HG03108 (cell line): ENCODE measurements around the gene SH3BGR.

Source experiments
- ATAC-seq: cut with Tn5 transposase; IDR thresholded peaks from one replicate; pipeline ENCODE4 v1.9.1; 2021; ENCODE audit warnings: moderate library complexity; ENCODE audit not compliant: unreplicated experiment

SH3BGR gene

DNA sequence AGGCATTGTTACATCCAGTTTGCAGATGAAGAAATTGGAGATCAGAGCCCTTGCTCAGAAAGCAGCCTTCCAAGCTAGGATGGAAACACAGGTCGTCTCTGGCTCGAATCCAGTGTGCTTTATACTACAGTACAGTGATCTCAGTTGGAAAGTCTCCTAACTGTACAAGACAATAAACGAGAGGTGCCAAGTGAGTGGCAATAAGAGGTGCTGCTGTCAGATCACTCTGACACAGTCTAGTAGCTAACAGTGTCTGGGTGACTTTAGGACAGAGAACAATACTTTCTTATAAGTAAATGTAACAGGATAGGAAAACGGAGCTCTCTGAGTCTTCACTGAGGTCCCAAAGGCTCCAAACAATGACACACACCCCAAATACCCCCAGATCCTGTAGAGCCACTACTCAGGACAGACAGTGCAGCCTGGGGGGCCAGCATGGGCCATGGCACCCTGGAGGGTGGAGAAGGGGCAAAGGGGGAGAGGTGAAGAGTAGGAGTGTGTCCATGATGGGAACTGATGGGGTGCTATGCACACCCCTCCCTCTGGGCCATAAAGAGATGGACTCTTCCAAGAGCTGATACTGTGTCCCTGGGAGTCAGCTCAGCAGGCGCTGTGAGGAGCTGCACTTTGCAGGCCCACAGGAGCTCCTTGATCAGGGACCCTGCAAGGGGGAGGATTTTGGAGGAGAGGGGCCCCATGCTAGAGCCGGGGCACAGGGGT, 3.3 kb downstream of the SH3BGR start:
- no peak for ATAC-seq

DNA sequence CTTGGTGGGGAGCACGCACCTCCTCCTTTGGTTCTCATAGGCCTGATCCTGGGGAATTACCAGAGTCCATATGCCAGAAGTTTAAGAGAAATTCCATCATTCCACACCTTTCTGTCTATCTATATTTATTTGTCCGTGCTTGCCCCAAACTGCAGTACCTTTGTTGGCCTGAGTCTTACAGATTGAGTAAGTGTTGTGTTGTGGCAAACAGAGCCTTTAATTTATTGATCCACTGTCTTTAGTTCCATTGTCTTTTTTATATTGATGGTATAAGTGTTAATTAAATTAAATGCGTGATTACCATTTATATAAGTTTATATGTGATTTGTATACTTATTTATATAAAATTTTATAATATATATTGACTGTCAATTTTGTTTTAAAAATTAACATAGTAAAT, 4.9 kb downstream of the SH3BGR start:
- ATAC-seq, result no peak

DNA sequence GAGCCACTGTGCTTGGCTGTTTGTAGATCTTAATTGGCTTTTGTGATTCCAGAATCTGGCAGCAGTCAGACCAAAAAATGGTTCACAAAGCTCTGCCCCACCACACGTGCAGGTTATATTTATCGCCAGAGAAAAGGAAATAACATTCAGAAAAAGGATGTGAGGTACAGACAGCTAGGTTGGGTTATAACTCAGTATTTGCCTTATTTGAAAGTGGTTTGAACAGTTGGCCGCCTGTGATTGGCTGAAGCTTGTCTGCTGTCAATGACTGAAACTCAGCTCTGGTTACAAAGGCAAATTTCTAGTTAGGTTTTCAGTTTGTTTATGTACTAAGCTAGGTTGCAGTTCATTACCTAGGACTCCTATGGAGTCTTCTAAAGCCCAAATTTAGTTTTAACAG, 9.6 kb downstream of the SH3BGR start:
- no peak for ATAC-seq

DNA sequence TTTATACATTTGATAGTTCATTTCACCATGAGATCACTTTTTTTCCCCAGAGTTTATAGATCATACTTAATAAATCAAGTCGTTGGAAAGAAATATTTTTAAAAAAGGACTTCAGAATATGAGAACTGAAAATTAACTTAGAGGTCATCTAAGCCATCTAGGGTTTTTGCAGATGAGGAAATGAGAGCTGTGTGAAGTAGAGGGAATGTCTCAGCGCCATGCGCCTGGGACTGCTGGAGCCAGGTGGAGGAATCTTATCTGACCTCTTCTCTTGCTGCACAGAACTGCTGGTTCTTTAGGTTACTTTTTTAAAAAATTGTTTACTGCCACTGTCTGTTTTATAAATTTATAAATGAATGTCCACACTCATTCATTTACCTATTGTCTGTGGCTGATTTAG, 11.5 kb downstream of the SH3BGR start:
- no peak for ATAC-seq

DNA sequence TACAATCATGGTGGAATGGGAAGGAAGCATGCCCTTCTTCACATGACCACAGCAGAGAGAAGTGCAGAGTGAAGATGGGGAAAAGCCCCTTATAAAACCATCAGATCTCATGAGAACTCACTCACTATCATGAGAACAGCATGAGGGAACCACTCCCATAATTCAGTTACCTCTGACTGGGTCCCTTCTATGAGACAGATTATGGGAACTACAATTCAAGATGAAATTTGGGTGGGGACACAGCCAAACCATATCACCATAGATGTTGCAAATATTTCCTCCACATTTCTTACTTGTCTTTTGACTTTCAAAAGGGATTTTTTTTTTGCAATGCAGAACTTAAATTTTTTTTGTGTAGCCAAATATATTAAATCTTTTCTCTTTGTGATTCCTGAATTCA, 14.8 kb downstream of the SH3BGR start:
- ATAC-seq, result no peak

DNA sequence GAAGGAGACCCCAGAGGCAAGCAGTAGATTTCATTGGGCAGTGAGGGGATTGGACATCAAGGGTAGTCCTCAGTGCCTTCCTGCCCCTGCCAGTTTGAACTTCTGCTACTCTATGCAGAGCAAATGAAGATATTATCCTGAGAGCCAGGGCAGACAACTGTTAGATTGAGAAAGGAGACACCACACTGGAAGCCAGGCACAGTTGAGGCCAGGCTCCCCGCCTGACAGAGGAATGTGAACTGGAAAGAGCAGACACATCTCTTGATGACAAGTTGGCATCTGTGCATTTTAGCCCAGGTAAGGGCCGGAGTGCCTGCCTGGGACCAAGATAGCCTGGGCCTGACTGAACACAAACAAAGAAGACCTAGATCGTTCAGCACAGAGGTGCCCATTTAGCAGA, 16.0 kb downstream of the SH3BGR start:
- ATAC-seq, result no peak

DNA sequence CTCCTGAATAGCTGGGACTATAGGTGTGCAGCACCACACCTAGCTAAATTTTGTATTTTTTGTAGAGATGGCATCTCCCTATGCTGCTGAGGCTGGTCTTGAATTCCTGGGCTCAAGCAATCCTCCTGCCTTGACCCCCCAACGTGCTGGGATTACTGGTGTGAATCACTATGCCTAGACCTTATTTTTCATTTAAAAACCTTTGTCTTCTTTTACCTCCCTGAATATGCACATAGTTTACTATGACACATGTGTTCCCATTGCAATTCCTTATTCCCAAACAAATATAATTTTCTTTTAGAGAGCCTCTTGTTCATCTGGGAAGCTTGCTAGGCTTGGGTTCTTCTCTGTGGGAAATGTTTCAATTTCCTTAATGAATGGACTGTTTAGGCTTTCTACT, 16.8 kb downstream of the SH3BGR start:
- no peak for ATAC-seq

DNA sequence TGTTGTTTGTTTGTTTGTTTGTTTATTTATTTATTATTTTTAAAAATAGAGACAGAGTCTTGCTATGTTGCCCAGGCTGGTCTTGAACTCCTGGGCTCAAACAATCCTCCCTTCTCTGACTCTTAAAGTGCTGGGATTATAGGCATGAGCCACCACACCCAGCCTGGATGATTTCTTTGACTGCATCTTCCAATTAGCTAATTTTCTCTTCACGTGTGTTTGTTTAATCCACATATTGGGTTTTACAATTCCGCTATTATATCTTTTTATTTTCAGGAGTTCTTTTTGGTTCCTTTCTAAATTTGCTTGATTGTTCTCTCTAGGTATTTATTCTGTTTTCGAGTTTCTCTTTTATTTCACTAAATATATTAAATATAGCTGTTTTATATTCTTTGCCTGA, 19.8 kb downstream of the SH3BGR start:
- ATAC-seq, result no peak

DNA sequence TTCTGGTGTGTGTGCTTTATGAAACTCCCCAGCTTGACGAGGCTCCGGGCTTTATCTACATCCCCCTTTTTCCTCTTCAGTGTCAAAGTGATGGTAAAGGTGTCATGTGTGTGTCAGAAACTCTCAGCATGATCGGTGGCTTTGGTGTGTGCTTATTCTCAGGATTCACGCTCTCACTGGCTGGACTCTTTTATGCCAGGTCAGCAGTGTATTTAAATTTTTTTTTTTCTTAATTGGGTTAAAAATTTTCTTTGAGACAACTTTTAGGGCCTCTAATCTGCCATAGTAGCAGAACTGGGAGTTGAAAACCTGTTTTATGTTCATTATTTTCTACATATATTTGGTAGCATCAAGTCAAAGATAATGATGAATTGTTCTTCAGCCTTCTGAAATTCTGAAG, 21.0 kb downstream of the SH3BGR start:
- ATAC-seq, result no peak

DNA sequence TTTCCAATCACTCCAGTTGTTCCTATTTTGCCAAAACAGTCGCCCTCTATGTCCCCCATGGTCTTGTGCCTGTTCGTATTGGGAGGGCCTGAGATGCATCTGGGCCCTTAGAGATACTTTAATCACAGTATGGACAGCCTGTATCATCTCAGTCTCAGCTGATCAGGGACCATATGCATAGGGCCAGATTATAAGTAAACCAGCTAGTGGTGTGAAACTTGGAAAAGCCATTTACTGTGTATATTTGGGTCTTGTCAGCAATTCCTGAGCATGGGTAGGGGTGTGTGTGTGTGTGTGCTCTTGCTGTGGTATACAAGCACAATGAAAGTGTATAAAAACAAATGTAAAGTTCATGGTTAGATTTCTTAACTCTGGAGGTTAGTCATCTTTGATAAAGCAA, 22.8 kb downstream of the SH3BGR start:
- ATAC-seq, result no peak

DNA sequence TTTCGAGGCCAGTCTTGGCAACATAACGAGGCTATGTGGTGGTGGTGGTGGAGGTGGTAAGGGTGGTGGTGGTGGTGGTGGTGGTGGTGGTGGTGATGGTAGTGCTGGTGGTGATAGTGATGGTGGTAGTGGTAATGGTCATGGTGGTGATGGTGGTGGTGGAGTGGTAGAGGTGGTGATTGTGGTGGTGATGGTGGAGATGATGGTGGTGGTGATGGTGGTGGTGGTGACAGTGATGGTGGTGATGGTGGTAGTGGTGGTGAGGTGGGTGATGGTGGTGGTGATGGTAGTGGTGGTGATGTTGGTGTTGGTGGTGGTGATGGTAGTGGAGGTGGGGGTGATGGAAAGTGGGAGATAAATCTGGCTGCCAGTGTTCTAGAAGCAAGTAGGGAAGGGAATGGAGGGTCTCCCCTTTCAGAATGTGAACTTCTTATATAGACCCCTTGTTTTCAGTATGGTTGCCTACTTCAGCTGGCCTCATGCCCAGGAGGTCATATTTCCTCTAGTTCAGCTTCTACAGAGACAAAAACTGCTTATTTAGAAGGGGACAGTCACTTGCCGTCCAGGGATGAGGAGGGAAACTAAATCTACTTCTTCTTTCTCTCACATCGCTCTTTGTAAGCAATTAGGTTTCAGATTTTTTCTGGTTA, 27.5 kb downstream of the SH3BGR start:
- no peak for ATAC-seq

DNA sequence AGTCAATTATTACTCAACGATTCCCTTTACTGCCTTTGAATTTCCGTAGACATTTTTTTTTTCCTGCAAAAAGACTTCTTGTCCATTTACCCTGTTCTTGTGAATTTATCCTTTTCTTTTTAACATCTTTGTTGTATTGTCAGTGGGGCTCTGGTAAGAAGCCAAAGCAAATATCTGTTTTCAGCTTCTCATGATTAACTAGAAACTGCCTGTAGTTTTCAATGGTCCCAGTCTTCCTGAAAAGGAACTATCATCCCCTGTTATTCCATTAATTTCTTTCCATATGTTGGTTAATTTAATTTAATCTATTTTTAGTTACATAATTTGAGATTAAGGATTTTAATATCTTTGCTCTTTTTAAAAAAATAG, 28.0 kb downstream of the SH3BGR start:
- ATAC-seq, result no peak

DNA sequence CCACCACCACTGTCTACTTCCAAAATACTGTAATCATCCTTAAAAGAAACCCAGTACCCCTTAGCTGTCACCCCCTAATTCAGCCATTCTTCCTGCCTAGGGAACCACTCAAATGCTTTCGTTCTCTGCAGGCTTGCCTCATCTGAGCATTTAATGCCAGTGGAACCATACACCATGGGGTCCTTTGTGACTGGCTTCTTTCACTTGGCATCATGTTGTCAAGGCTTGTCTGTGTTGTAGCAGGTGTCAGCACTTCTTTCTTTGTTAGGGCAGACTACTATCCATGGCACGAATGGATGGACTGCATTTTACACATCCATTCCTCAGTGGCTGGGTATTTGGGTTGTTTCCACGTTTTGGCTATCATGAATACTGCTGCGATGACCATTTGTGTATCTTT, 28.5 kb downstream of the SH3BGR start:
- ATAC-seq, result no peak

DNA sequence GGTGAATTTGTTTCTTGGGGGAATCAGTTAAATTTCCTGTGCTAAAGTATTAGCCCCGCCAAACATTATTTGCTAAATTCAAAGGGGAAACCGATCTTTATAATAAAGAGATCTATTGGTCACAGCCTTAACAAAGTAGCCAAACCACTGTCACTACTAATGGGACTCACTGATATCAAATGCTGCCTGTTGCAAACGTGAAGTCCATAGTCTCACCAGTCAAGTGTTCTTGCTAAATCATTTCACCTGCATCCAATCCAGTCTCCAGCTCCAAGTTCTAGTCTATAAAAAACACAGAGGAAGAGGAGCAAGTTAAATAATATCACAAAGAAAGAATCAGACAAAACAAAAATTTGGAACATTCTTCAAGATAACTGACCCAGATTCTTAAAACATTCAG, 30.1 kb downstream of the SH3BGR start:
- no peak for ATAC-seq

DNA sequence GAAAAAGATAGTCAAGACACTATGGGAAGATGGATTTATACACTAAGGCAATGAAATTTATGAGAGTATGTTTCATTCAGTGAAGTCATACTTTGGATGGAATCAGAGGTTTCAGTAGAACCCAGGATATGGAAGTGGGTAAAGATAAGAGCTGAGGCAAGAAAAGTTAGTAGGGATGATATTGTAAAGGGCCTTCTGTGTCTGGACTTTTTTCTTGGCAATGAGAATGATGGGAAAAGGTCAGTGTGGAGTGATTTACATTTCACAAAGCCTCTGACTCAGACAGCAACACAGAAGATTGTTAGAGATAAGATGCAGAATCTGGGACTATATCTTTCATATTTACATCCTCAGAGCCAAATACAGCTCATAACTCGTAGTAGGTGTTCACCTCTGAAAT, 32.1 kb downstream of the SH3BGR start:
- ATAC-seq, result no peak

DNA sequence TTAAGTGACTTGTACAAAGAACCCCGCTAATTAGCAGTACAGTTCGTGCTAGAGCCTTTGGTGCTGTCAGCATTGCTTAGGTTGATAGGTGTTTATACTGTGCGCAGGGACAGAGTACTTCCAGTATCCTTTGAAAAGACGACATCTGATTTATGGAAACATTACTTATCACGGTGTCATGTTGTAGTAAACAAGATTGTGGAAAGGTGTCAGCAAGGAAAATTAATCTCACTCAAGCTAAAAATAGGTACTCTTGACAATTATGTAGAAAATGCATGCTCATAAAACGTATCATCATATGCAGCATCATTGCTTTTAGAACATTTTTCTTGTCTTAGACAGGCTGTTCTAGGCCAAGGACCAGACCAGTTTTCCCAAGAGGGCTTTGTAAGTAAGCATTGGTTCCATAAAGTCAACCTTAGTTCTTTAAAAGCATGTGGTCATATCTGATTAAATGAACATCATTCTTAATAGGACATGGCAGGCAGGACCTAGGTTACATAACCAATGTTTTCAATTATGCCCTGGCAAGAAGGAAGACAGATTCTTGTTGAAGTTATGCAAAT, 33.0 kb downstream of the SH3BGR start:
- no peak for ATAC-seq

DNA sequence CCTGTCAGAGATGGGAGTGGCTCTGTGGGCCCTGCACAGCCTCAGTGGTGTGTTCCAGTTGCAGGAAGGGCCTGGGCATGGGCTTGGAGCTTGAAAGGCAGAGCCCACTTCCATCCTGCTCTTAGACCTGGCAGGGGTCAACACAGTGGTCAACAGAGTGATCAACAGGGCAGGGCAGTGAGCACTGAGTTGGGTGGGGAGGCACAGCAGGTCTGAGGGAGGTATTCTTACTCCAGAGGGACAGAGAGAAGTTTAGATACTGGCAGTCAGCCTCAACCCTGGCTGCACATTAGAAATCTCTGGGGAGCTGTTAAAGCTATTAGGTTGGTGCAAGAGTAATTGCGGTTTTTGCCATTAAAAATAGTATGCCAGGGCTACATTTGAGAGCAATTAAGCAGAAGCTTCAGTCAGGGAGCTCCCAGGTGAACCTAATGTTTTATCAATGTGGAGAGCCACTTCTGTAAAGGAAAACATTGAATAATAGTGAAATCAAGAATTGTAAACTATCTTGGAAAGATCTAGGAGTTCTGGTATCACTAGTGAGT, 37.7 kb downstream of the SH3BGR start:
- no peak for ATAC-seq

DNA sequence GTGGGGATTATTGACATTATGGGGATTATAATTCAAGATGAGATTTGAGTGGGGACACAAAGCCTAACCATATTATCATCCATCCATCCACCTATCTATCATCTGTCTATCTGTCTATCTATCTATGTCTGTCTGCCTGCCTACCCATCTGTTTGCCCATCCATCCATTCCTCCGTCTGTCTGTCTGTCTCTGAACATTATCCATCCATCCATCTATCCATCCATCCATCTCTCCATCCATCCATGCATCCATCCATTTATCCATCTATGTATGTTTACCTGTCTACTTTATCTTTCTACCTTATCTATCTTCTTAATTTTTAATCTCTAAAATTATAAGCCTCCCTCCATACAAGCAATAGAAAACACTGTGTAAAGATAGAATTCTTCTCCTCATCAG, 47.4 kb downstream of the SH3BGR start:
- ATAC-seq, result no peak

DNA sequence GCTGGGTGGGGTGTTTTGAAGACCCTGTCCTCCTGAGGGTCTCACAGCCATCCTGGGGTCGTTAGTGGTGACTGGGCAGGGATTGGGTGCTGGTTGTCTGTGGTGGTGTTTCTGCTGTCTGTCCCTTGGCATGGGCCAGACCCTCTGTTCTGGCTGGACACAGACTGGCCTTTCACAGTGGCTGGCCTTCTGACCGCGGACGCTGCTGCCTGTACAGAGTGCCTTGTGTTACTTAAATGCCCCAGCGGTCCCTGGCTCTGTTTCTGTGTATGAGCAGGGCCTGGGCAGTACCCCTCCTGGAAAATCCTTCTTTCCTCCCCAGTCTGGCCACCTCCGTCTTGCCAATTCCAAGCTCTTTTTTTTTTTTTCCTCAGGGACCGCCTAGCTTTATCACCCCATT, 50.9 kb downstream of the SH3BGR start:
- no peak for ATAC-seq

DNA sequence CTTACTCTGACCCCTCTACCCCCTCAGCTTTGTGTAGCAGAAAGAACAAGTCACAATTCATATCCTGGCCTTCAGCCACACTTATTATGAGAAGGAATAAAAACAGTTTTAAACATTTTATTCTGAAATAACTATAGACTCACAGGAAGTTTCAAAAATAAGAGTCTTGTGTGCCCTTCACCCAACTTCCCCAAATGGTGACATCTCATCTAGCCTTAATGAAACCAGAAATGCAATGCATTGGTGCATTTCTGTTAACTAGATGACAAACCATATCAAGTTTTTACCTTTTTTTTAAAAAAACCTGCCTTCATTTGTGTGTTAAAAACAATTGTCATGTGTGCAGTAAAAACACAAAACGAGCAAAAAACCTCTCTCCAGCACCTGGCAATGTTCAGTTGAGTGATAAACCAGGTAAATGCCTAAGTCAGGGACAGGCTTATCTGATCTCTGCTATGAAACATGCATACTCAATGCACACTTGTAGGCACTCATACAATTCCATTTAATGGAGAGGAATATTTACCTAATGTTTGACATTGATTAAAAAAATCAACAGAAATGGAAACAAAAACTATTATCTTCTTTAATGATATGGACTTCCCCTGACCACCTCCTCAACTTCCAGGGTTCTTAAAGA, 51.5 kb downstream of the SH3BGR start:
- no peak for ATAC-seq

DNA sequence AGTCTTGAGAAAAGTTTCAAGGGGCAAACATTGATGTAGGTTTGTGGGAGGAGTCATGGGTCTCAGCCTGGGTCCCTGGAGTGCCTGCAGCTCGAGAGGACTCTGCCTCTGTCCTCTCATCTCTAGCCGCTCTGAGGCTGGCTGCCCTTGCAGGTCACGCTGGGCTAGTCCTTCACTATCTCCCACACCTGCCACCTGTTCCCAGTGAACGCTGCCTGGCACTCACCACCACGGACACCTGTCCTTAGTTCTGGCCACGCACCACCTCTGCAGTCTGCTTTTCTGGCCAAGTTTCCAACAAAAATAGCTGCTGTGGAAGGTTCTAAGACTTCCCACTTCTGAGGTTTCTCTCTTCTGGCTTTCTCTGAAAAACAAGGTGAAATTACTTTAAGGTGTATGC, 52.5 kb downstream of the SH3BGR start:
- ATAC-seq, result no peak

DNA sequence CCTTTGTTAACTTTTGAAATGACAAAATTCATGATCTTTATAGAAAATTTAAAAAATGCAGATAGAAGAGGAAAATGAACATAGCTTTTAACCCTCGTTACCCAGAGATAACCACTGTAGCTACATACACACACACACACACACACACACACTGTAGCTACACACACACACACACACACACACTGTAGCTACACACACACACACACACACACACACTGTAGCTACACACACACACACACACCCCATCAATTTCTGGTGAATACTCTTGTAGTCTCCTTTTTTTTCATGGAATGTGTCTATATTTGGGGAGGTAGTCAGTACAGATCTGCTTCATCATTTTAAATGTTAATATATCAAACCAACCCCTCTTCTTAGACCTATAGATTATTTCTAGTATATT, 58.5 kb downstream of the SH3BGR start:
- ATAC-seq, result no peak
